ENCODE measurements around the gene COL18A1.

COL18A1 gene

DNA sequence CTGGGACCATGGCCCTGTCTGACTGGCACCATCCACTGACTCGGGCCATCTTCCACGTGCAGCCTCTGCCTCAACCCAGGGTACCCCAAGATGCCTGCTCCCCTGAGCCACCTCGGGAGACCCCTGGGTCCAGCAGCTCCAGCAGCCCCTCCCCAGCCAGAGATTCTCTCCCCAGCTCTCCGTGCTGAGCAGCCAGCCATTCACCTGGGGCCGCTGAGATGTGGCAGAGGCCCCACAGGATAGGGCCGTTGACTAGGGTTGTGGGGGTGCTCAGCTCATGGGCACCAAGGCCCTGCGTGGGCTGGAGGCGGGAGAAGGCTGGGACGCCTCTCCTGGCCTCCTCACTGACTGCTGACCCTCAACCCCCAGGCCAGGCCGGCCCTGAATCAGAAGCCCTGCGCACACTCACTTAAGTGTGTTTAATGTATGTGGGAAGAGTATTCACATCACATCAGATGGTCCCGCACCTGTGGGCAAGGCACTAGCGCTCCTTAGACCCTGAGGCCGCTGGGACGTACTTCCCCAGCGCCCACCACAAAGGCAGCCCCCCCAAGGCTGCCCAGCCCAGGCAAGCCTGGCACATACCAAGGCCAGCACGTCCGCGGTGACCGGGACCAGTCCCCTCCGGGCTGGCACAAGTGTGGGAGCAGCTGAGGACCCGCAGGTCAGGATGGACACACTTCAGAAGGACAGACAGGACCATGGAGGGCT, 109.5 kb downstream of the COL18A1 start:
- Histone ChIP-seq H2AFZ (ENCODE audit: low read depth, low read length) (no peak overlapping the region), H3K4me3 (ENCODE audit: low read length) (no peak overlapping the region), H3K27ac (ENCODE audit: low read length) (no peak overlapping the region), H3K36me3 (replicated peaks; ENCODE audit: low read depth, low read length) (peaks cover 21% of the 10 kb centered on the region), H3K9me3 (ENCODE audit: insufficient read depth, low read length) (peaks cover 10% of the 10 kb centered on the region; the same call in 1 of the 2 replicates), H4K20me1 (ENCODE audit: insufficient read depth, low read length) (no peaks in the 10 kb centered on the region), H3K79me2 (ENCODE audit: low read length) (peaks cover 16% of the 10 kb centered on the region), H3K9ac (ENCODE audit: low read length) (no peak overlapping the region), H3K4me2 (ENCODE audit: low read length) (no peak overlapping the region), H3K4me1 (ENCODE audit: low read length) (no peaks in the 10 kb centered on the region), H3K27me3 (ENCODE audit: low read depth, low read length) (no peaks in the 10 kb centered on the region)
- TF ChIP-seq EZH2phosphoT487 (IDR thresholded peaks at IDR 0.05; ENCODE audit: low read depth) = no peak
- TF ChIP-seq, protein P1, sequence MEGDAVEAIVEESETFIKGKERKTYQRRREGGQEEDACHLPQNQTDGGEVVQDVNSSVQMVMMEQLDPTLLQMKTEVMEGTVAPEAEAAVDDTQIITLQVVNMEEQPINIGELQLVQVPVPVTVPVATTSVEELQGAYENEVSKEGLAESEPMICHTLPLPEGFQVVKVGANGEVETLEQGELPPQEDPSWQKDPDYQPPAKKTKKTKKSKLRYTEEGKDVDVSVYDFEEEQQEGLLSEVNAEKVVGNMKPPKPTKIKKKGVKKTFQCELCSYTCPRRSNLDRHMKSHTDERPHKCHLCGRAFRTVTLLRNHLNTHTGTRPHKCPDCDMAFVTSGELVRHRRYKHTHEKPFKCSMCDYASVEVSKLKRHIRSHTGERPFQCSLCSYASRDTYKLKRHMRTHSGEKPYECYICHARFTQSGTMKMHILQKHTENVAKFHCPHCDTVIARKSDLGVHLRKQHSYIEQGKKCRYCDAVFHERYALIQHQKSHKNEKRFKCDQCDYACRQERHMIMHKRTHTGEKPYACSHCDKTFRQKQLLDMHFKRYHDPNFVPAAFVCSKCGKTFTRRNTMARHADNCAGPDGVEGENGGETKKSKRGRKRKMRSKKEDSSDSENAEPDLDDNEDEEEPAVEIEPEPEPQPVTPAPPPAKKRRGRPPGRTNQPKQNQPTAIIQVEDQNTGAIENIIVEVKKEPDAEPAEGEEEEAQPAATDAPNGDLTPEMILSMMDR (IDR thresholded peaks at IDR 0.05; ENCODE audit: low read depth, low read length) = no peak

DNA sequence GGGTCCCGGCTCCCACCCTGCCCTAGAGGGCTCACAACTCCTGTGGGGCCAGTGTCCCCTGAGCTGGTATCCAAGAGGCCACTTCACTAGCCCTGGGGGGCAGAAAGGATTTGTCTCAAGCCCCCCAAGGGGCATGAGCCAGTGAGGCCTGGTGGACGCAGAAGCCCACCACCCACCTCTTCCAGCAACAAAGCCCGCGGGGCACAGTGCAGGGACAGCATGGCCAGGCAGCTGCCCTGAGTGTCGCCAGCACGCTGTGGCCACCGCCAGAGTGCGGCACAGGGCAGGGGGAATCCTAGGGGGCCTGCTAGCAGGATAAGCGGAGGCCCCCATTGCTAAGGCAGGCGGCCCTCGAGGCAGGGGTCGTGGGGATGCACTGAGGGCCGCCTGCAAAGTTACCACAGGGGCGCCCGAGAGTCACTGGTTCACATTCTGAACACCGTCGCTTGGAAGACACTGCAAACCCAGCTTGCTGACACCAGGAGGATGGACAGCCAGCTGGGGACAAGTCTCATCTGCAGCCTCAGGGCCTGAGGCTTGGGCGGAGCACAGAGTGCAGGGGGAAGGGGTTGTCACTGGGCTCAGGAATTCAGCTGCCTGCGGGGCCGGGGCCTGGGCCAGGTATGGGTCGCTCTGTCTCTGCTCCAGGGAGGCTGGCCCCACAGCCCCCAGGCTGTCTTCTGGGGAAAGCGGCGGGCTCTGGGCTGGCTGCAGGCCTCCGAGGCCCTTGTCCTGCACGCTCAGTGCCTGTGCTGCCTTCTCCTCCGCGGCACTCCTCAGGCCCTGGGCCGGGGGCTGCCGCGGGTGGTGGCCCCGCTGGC, 110.5 kb downstream of the COL18A1 start:
- H2AFZ ChIP-seq (ENCODE audit: low read depth, low read length) = no peak overlapping the region
- H3K9ac ChIP-seq (ENCODE audit: low read length) = no peak overlapping the region
- H3K4me1 ChIP-seq (ENCODE audit: low read length) = no peaks in the 10 kb centered on the region
- TF ChIP-seq EZH2phosphoT487 (IDR thresholded peaks at IDR 0.05; ENCODE audit: low read depth) = no peak
- TF ChIP-seq, protein P1 (IDR thresholded peaks at IDR 0.05; ENCODE audit: low read depth, low read length) = no peak
- peaks cover 10% of the 10 kb centered on the region; the same call in 1 of the 2 replicates for H3K9me3 ChIP-seq (ENCODE audit: insufficient read depth, low read length)
- peaks cover 19% of the 10 kb centered on the region for H3K79me2 ChIP-seq (ENCODE audit: low read length)
- H3K36me3 ChIP-seq (replicated peaks; ENCODE audit: low read depth, low read length) = peaks cover 31% of the 10 kb centered on the region
- H3K4me2 ChIP-seq (ENCODE audit: low read length) = no peak overlapping the region
- no peaks in the 10 kb centered on the region for H3K27me3 ChIP-seq (ENCODE audit: low read depth, low read length)
- no peak overlapping the region for H3K4me3 ChIP-seq (ENCODE audit: low read length)
- H4K20me1 ChIP-seq (ENCODE audit: insufficient read depth, low read length) = no peaks in the 10 kb centered on the region
- H3K27ac ChIP-seq (ENCODE audit: low read length) = no peak overlapping the region

DNA sequence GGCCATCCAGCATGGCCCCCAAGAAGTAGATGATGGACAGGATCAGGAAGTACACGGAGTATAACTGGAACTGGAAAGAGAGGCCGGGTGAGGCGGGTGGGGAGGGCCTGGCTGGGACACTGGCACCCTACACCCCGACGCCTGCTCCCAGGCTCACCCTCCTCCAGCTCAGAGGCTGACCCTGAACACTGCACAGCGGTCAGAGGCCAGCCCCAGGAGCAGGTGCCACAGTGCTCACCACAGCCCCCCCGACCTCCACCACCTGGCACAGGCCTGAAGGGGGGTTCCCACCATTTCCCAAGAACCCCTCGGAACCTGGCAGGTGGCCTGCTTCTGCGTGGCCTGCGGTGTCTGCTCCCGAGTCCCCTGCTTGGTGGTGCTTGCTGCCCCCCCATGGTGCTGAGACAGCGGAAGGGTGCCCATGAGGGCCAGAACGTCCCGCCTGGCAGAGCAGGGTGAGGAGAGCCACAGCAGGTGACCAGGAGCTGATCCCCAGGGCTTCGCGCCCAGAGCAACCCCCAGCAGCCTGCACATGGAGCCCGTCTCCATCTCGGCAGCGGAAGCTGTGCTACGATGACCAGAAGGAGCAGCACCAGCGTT, 111.2 kb downstream of the COL18A1 start:
- TF ChIP-seq, protein P1 (IDR thresholded peaks at IDR 0.05; ENCODE audit: low read depth, low read length) = no peak
- TF ChIP-seq EZH2phosphoT487 (IDR thresholded peaks at IDR 0.05; ENCODE audit: low read depth) = no peak
- no peaks in the 10 kb centered on the region for H3K27me3 ChIP-seq (ENCODE audit: low read depth, low read length)
- H3K27ac ChIP-seq (ENCODE audit: low read length) = no peak overlapping the region
- H4K20me1 ChIP-seq (ENCODE audit: insufficient read depth, low read length) = no peaks in the 10 kb centered on the region
- H3K79me2 ChIP-seq (ENCODE audit: low read length) = peaks cover 19% of the 10 kb centered on the region
- H3K4me2 ChIP-seq (ENCODE audit: low read length) = no peak overlapping the region
- peaks cover 35% of the 10 kb centered on the region for H3K36me3 ChIP-seq (replicated peaks; ENCODE audit: low read depth, low read length)
- H3K4me1 ChIP-seq (ENCODE audit: low read length) = no peaks in the 10 kb centered on the region
- H3K9me3 ChIP-seq (ENCODE audit: insufficient read depth, low read length) = peaks cover 10% of the 10 kb centered on the region; the same call in 1 of the 2 replicates
- H3K4me3 ChIP-seq (ENCODE audit: low read length) = no peak overlapping the region
- no peak overlapping the region for H2AFZ ChIP-seq (ENCODE audit: low read depth, low read length)
- H3K9ac ChIP-seq (ENCODE audit: low read length) = no peak overlapping the region

DNA sequence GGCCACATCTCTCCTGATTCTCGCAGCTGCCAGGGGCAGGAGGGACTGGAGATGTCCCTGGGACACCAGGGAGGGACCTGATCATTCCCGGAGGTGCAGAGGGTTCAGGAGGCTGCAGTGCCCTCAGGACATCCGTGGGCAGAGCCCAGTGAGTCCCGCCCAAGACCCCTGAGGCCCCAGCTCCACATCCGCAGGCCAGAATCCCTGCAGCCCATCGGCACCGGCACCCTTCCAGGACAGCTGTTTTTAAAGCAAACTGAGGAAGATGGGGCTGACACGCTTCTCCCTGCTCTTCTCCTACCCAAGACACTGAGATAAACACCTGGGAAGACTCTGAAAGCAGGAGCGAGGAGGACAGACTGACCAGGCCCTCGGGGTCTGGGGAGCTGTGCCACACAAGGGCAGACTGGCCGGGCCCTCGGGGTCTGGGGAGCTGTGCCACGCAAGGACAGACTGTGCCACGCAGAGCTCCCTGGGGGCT, 111.7 kb downstream of the COL18A1 start:
- Histone ChIP-seq H3K9ac (ENCODE audit: low read length) (no peak overlapping the region), H3K4me3 (ENCODE audit: low read length) (no peak overlapping the region), H3K36me3 (replicated peaks; ENCODE audit: low read depth, low read length) (peaks cover 41% of the 10 kb centered on the region), H2AFZ (ENCODE audit: low read depth, low read length) (no peak overlapping the region), H4K20me1 (ENCODE audit: insufficient read depth, low read length) (no peaks in the 10 kb centered on the region), H3K27me3 (ENCODE audit: low read depth, low read length) (no peaks in the 10 kb centered on the region), H3K9me3 (ENCODE audit: insufficient read depth, low read length) (peaks cover 10% of the 10 kb centered on the region; the same call in 1 of the 2 replicates), H3K4me1 (ENCODE audit: low read length) (no peaks in the 10 kb centered on the region), H3K79me2 (ENCODE audit: low read length) (peaks cover 19% of the 10 kb centered on the region), H3K27ac (ENCODE audit: low read length) (no peak overlapping the region), H3K4me2 (ENCODE audit: low read length) (no peak overlapping the region)
- TF ChIP-seq, protein P1 (IDR thresholded peaks at IDR 0.05; ENCODE audit: low read depth, low read length) = no peak
- TF ChIP-seq EZH2phosphoT487 (IDR thresholded peaks at IDR 0.05; ENCODE audit: low read depth) = no peak

Data from OCI-LY3 (cell line).